GM13976 (cell line): ENCODE results near the gene SV2C.

Experiments used
- DNase-seq: peaks from one replicate; pipeline ENCODE4 v3.0.0; 2012; ENCODE audit warnings: low spot score
- CTCF ChIP-seq: IDR thresholded peaks from 2 replicates; pipeline ENCODE4 v1.5.1; 2012; ENCODE audit warnings: borderline replicate concordance, mild to moderate bottlenecking; ENCODE audit not compliant: insufficient read depth; ENCODE audit errors: extremely low read depth, missing control alignments, control extremely low read depth
- in situ Hi-C: fragments of 300-500 bp; cut with MboI; formaldehyde crosslinking; loops from one replicate; pipeline ENCODE4 v1.12.0; 2022; ENCODE audit warnings: low sequenced_read_pairs, mixed read lengths, inconsistent platforms; ENCODE audit not compliant: unreplicated experiment

SV2C gene

GRCh38 chr5:76400466-76400865 is 317.3 kb downstream of the SV2C start:
- DNase-seq, result no peak
- in situ Hi-C loops, result loop anchor here (10.0 kb wide), 1 partner anchor 144 kb away; no protein-coding TSS in a partner anchor
- no peak for TF ChIP-seq CTCF

- in situ Hi-C loops, result loop anchor here (10.0 kb wide), 1 partner anchor 143 kb away; no protein-coding TSS in a partner anchor
- no peak for DNase-seq
- TF ChIP-seq CTCF, result no peak
Measured at GRCh38 chr5:76401801-76402250, 318.6 kb downstream of the SV2C start.

- in situ Hi-C loops, result loop anchor here (10.0 kb wide), 1 partner anchor 142 kb away; no protein-coding TSS in a partner anchor
- no peak for TF ChIP-seq CTCF
- peak; percentile 85 for DNase-seq
Measured at GRCh38 chr5:76402251-76402885, 319.2 kb downstream of the SV2C start.

GRCh38 chr5:76402886-76403765 is 319.9 kb downstream of the SV2C start, which contains the start of gene IQGAP2:
Gene IQGAP2 (plus strand): TSS chr5:76403285. CDS start chr5:76403546, 261 bp downstream.
- peak; percentile 89 for DNase-seq
- TF ChIP-seq CTCF, result peak; percentile 97
- in situ Hi-C loops, result loop anchor here (10.0 kb wide), 1 partner anchor 142 kb away; no protein-coding TSS in a partner anchor
